ENCODE results near the gene CDK16. TPM values are rescaled to one million over a fixed set of nuclear protein-coding genes. Genes with fewer than 3 reads are reported as not detected.

CDK16 gene
- total RNA-seq, 1 donor from 2014 or later: 49.0 TPM

- H3K9me3 Mint-ChIP-seq: no peaks in the 10 kb centered on the region
- H3K27ac Mint-ChIP-seq: peak overlapping the region; percentile 99
- H3K27me3 Mint-ChIP-seq: no peaks in the 10 kb centered on the region
- H3K36me3 Mint-ChIP-seq (ENCODE audit: low read depth): peaks cover 54% of the 10 kb centered on the region
- H3K4me1 Mint-ChIP-seq: peaks cover 40% of the 10 kb centered on the region
- DNase-seq (no peak), ATAC-seq (ENCODE audit: low read depth) (no peak)
- ChIA-PET CTCF (interaction anchor here (1.0 to 1.5 kb wide), 4 partner anchors 21 to 306 kb away, joined by 3 to 4 read pairs (median 4); no protein-coding TSS in a partner anchor), POLR2A (interaction anchor here (0.6 to 3.6 kb wide), 18 partner anchors 12 to 343 kb away, joined by 3 to 53 read pairs (median 4); partner anchors contain the start of genes ARAF, NDUFB11, RBM10 and USP11)
- TF ChIP-seq CTCF (IDR thresholded peaks at IDR 0.05): no peak
- intact Hi-C loops (cut with micrococcal nuclease): loop anchor here (5.0 kb wide), 1 partner anchor 435 kb away; the partner anchor contains the start of gene ELK1
- peak overlapping the region; percentile 92 for H3K4me3 Mint-ChIP-seq
Measured at GRCh38 chrX:47217121-47217851, 1.2 kb upstream of the CDK16 start.

DNA sequence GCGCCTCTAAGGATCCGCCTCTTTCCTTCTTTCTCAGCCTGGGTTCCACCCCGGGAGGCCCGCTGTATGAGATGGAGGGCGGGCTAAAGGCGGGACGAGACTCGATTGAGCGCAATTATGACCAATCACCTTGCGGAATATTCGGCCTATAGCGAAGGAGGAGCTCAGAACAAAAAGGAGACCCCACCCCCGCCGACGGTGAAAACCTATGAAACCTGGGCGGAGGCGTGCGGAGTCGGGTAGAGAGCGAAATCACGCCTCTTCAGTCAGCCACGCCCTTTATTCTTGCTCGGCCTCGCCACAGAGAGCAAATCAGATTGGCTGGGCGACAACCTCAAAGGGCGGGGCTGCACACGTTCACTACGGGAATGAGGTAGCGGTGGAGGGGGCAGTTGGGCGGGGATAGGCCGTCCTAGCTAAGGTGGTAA, 615 bp upstream of the CDK16 start:
- Mint-ChIP-seq H3K36me3 (ENCODE audit: low read depth) (peaks cover 51% of the 10 kb centered on the region), H3K4me1 (peaks cover 40% of the 10 kb centered on the region), H3K27ac (peak overlapping the region; percentile 99), H3K27me3 (no peaks in the 10 kb centered on the region), H3K9me3 (no peaks in the 10 kb centered on the region), H3K4me3 (peak overlapping the region; percentile 92)
- peak; percentile 84 for DNase-seq
- ChIA-PET POLR2A (interaction anchor here (0.5 to 3.6 kb wide), 22 partner anchors 11 to 1680 kb away, joined by 3 to 53 read pairs (median 4); partner anchors contain the start of genes ARAF, NDUFB11, PQBP1 and RBM10), CTCF (interaction anchor here (1.0 to 1.5 kb wide), 4 partner anchors 22 to 306 kb away, joined by 3 to 4 read pairs (median 4); no protein-coding TSS in a partner anchor)
- peak; percentile 80 for ATAC-seq (ENCODE audit: low read depth)
- intact Hi-C loops (cut with micrococcal nuclease): loop anchor here (1.0 to 5.0 kb wide), 6 partner anchors 15 to 434 kb away; partner anchors contain the start of genes ELK1, RBM10, UBA1 and USP11
- no peak for TF ChIP-seq CTCF (IDR thresholded peaks at IDR 0.05)

GRCh38 chrX:47218920-47219815, 687 bp downstream of the CDK16 start:
- no peak for TF ChIP-seq CTCF (IDR thresholded peaks at IDR 0.05)
- CTCF ChIA-PET: interaction anchor here (1.5 kb wide), 1 partner anchor 304 kb away, joined by 4 read pairs; no protein-coding TSS in a partner anchor
- Mint-ChIP-seq H3K4me3 (peak overlapping the region; percentile 92), H3K9me3 (no peaks in the 10 kb centered on the region), H3K36me3 (ENCODE audit: low read depth) (peaks cover 50% of the 10 kb centered on the region), H3K27ac (peak overlapping the region; percentile 72), H3K27me3 (no peaks in the 10 kb centered on the region), H3K4me1 (peaks cover 40% of the 10 kb centered on the region)
- POLR2A ChIA-PET: interaction anchor here (0.6 to 3.6 kb wide), 8 partner anchors 14 to 617 kb away, joined by 3 to 53 read pairs (median 4); partner anchors contain the start of genes NDUFB11, RBM10 and USP11
- DNase-seq (peak; percentile 42), ATAC-seq (ENCODE audit: low read depth) (no peak)
- intact Hi-C loops (cut with micrococcal nuclease): loop anchor here (1.0 to 5.0 kb wide), 6 partner anchors 14 to 433 kb away; partner anchors contain the start of genes ELK1, RBM10, UBA1 and USP11

- no peak overlapping the region for H3K27ac Mint-ChIP-seq
- H3K36me3 Mint-ChIP-seq (ENCODE audit: low read depth): peaks cover 50% of the 10 kb centered on the region
- ATAC-seq (ENCODE audit: low read depth) (no peak), DNase-seq (no peak)
- H3K27me3 Mint-ChIP-seq: no peaks in the 10 kb centered on the region
- no peaks in the 10 kb centered on the region for H3K9me3 Mint-ChIP-seq
- CTCF ChIA-PET: no interaction called here
- no peak for TF ChIP-seq CTCF (IDR thresholded peaks at IDR 0.05)
- intact Hi-C loops (cut with micrococcal nuclease): no loop called here
- H3K4me3 Mint-ChIP-seq: no peak overlapping the region
- peaks cover 35% of the 10 kb centered on the region for H3K4me1 Mint-ChIP-seq
- POLR2A ChIA-PET: interaction anchor here (0.6 kb wide), 1 partner anchor 17 kb away, joined by 6 read pairs; no protein-coding TSS in a partner anchor
Measured at GRCh38 chrX:47221756-47222155, 3.3 kb downstream of the CDK16 start.

All from activated B cell treated with CpG ODN at 0.5 μM for 24 hours (primary cell).